ENCODE measurements around the gene FOXP1.

FOXP1 gene

DNA sequence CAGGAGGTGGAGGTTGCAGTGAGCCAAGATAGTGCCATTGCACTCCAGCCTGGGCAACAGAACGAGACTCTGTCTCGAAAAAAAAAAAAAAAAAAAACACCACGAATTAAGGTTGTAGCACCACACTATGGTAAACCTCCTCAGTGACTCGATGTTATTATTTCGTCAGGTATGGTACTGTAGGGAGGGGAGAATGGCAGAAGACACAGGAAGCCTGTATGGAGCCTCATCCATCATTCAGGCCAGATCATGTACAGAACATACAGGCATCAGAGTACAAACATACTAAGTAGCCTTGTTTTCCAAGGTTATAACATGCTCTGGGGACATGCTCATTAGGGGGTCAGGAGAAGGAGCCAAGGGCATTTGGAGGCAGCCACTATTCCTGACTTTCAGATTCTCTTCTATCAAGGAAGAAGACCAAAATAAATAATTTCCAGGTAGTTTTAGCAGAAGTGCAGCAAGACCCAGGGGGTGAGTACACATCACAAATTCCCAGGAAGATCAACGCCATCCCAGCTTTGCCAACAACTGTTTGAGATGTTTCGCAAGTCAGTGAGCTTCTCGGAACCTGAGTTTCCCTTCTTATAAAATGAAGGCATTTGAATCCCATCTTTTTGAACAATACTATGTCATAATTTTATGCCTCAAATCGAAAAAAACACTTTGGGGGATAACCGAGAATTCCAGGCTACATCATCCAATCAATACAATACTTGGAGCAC lies 79.8 kb downstream of the FOXP1 start:
- no peak for FAIRE-seq

DNA sequence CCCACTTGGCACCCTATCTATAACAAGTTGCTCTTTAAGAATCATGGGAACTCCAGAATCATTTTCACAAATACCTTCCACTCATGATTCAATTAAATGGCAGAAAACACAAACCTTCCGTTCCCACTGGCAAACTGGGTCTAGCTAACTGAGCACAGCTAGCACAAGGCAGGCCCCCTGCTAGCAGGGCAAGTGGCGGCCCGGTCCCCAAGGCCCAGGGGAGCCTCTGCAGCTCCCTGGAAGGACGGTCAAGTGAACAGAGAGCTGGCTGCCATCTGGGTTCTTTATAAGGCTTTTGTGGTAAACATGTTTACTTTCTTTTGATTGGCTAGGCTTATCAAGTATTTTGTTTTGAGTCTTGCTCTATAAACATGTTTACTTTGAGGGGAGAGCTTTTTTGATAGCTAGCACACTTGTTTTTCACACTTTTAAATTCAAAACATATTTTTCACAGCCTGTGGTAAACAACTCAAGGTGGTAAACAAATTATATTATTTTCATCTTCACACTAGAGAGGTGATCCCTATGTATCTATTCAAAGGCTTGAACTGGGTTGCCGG lies 81.4 kb downstream of the FOXP1 start:
- no peak for FAIRE-seq

DNA sequence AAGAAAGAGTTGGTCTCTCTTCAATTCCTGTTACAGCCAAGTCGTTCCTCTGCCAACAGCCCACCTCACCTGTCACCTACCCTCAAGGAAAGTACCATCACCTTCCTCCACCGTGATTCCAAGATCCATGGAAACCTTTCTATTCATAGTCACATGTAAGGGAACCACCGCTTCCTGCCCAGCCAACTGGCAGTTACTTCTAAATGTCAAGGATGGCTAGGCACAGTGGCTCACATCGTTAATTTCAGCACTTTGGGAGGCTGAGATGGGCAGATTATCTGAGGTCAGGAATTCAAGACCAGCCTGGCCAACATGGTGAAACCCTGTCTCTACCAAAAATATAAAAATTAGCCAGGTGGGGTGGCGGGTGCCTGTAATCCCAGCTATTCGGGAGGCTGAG lies 82.8 kb downstream of the FOXP1 start:
- FAIRE-seq: no peak

DNA sequence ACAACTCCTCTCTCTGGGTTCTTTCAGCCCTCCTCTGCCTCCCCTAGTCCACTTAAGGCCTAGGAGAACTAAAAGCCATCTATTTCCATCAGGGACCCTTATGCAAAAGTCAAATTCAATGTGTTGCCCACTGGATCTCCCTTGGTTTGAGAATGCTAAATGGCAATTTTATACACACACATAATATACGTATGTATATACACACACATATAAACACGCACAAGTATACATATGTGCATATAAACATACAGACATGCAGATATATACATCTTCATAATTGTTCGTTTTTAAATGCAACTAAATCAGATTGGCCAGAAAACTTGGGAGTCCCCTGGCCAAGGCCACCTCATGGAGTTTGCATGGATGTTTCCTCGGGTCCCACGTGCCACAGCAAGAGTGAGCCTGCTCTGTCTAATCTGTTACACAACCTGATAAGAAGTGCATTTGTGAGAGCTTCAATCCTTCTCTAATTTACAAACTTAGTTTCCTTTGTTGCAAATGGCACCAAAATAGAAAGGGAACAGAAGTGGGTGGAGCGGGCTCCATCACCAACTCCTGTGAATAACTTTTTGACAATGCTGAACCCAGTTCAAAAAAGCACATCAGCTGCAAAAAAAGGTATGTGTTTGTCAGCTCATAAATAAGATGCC lies 84.2 kb downstream of the FOXP1 start:
- no peak for FAIRE-seq

DNA sequence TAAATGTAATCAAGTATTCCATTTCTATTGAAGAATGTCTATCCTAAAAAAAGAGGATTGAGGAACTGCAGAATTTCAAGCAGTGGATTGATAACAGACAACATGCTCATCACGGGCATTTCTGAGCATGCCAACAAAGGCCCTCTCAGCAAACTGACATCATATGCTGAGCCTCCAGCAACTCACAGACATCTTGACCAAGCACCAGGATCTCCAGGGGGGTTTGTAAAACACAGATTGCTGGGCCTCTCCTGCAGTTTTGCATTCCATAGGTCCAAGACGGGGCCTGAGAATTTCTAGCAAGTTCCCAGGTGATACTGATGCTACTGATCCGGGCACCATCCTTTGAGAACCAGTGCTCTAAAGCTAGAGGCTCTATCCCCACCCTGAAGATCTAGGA lies 85.0 kb downstream of the FOXP1 start:
- FAIRE-seq: no peak

DNA sequence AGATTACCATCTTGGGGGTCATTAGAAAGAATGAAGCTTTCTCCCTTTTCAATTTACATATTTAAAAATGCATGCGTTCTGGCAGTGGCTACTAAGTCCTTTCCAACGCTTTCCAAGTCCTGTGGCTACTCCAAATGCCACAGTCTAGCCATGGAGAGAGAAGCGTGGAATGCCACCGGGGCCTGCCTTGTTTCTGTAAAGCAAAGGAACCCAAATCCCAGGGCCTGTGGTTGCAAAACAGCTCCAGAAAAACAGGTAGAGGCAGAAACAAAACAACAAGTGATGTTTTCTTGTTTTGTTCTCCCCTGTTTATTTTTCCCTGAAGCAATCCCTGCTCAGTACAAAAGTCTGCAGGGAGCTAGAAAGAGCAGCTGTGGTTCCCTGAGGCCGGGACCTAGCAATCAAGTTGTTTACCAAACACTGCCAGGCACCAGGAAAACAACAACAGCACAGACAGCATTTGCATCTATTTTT lies 85.5 kb downstream of the FOXP1 start:
- no peak for FAIRE-seq

DNA sequence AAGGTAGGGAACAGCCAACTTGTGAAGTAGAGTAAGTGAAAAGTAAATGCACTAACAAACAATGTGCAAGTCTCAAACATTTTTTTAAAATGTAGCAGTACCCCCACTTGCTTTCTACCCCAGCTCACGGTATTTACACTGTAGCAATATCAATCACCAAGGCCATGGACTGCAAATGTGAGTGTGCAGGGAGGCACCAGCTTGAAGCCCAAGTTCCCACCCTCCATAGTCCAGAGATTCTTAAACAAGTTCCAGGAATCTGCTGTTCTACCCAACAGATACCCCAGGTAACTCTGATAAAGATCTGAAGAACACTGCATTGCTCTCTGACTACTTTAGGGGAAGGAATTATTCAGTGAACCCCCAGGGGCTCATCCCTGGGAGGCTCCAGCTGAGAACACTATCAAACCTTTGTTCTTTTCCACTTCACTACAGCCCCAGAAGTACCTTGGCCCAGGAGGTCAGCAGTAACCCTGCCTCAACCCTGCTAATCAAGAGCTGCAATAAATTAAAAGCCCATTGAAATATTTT lies 86.1 kb downstream of the FOXP1 start:
- no peak for FAIRE-seq

DNA sequence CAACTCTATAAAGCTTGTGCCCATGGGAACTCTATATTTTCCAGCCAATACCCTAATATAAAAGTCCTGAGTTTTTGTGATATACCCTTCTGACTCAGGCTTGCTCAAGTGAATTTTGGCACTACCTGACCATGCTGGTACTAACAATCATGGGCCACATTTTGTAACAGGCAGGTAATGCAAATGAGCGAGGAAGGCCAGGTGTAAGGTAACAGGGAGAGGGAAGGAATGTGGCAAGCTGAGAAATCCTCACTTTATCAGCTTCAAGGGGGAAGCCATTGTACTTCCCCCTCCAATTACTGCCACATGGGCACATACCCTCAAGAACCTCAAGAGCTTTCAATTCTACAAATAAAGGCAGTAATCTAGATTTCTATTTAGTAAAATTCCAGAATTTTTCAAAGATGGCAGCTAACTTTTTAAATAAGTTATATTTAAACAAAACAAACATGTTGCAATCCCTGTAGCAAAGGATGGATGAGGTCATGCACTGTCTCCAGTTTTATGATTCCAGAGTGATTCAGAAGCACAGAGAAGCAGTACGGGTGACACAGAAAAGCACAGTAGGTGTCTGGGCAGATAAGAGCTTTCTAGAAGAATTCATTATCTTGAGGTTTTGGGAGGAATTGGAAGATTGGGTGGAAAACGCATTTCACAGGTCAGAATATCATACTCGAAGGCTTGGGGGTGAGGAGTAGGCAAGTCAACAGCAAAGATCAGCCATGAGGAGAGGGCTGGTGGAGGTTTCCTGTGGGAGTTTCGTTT lies 87.6 kb downstream of the FOXP1 start:
- FAIRE-seq: no peak

DNA sequence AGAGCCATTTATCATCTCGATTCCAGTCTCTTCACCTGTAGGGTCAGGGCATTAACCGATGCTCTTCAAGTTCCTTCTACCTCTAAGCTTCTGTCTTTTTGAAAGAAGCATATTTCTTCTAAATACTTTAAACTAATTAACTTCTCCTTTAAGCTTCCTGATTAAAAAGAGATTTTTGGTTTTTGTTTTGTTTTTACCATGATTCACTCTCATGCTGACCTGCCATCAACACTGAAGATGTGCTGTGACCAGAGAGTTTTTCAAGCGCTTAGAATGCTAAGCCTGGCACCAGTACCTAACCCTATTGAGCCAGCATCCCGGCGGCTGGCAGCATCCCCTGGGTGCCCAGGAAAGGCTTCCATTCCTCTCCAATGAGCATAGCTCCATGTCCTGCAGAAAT lies 89.3 kb downstream of the FOXP1 start:
- FAIRE-seq: no peak

DNA sequence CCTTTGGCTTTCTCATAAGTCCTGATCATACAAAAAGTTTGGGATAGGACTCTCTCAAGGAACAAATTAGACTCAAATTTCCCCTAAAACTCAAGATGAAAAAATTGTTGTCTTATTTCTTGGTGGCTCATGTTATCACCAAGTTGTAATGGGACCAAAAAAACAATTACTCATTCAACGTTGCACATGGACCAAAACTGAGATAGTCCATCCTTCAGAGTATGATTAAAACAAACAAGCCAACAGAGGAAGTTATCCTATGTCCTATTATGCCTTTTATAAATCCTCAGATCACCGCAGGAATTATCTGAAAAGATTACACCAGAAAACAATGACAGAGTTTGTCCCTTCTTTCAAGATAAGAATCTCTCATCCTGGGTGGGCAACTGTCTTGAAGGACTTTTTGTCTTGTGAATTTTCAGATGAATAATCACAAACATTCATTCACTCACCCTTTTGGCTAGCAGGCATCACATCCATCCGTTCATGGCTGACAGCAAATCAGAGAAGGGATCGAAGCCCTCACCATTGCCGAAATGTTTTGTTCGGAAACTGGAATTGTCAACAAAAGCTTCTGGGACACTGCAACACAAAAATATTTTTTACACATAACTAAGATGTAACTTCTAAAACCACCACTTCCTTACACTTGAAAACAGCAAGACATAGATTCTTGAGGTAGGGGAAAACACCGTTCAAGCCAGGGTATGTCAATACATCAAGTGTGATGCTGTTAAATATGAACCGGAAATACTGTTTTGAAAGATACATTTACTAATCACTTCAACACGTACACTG lies 90.4 kb downstream of the FOXP1 start:
- no peak for FAIRE-seq

DNA sequence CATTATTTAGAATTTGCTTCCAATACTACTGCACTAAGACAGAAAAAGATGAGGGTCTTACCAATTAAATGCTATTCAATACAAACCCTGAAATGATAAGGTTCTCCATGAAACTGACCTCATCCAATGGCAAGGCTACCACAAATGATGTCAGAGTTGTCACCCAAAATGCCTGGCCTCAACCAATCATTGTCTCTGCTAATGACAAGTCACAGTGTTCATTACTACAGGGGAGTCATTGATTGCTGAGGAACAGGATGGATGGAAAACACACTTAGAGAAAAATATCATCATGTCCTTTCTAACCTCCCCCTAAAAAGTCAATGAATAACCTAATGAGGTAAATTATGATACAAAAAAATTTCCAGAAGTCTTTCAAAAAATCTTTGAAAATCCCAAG lies 91.0 kb downstream of the FOXP1 start:
- FAIRE-seq: no peak

DNA sequence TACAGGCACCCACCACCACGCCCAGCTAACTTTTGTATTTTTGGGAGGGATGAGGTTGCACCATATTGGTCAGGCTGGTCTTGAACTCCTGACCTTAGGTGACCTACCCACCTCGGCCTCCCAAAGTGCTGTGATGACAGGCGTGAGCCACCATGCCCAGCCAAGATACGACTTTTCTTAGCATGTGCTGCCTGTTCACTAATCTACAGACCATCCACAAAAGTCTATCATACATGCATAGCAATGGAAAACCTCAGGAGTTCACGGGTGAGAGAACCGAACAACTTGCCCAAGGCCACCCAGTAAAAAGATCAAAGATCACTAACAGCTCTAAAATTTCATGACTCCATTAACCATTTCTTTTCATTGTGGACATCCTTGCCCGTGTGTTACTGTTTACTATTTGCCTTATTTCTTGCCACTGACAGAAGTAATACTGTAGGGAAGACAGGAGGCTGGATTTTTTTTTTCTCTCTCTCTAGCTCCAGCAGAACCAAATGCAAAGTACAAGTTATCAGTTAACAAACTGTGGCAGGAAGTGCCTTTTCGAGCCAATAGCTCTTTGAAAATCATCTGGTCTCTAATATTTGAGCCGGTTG lies 92.3 kb downstream of the FOXP1 start:
- FAIRE-seq: no peak

DNA sequence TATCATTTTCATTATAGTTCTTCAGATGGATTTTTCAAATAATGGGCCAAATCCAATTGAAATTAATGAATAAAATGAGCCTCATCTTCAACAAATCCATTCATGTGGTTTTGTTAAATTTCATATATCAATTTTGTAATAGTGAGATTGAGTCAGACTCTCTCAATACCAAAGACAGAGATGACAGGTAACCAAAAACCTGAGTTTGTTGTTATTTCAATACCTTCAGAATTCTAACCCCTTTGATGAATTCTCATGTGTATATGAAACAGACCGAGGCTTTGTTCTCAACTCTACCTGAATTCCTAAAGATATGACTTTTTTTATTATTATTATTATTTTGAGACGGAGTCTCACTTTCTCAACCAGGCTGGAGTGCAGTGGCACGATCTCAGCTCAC lies 92.8 kb downstream of the FOXP1 start:
- FAIRE-seq: no peak

DNA sequence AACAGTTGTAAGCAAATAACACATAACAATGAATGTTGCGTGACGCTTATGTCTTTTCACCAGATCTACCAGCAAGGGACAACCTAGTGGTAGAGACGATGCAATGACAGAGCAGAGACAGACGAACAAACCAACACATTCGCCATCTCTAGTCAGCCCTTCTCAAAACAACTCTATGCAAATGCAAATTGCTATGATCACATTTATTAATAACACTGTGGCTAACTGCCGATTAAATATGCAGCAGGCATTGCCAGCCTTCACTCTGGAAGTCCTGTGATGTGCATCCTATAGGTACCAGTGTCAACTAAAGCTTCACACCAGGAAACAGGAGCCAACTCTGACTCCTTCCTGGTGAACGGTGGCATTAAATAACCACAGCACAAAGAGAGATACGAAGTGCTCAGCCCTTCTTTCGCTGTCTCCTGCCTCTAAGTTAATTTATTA lies 94.2 kb downstream of the FOXP1 start:
- no peak for FAIRE-seq

DNA sequence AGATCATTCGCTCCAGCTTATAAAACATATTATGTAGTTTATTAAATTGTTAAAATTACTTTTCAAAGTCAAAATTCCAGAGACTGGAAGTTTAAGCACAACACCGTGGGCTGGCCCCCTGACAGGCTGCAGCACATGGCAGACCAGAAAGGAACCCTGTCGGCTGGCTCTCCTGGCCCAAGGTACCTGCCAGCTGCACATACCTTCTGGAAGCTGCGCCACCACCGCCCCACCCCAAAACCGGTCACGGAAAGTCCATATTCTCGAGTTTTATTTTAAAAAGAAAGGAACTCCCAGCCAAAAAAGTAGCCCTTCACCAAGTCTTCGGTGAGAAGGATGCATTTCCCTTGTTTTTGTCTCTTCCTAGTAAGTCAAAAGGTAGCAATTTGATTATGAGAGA lies 94.6 kb downstream of the FOXP1 start:
- no peak for FAIRE-seq

DNA sequence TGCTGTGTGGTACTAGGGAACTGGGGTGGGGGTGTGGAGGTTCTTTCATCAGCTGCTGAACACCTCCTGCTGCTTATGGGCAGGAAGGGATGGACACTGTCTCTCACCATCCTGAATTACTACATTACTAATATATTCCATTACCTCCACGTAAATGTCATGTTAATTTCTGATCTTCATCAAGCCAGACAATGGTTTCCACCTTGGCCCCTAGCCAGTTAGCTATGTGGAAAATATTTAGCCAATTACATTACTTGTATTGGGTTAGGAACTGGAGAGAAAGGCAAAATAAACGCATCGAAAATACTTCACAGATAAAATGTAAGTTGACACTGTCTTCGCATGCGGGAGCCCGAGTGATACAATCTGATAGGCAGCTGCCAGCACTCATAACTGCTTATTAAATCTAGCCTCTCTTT lies 95.1 kb downstream of the FOXP1 start:
- FAIRE-seq: no peak

DNA sequence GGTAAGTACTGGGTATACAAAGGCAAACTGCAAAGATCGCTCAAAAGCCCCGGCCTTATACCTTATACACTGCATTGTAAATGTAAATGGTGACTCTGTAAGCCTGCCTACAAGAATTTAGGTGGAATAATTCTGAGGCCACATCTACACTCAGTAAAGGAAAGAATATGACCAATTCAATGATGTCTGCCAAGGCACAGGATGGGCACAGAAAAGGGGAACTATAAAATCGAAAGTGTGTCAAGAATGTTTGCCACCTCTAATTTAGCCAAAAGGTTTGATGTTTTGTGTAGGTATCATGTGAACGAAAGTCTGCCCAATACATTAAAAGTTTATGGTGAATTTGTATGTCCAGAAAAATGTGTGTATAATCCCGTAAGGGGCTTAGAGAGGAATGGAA lies 96.1 kb downstream of the FOXP1 start:
- FAIRE-seq: no peak

DNA sequence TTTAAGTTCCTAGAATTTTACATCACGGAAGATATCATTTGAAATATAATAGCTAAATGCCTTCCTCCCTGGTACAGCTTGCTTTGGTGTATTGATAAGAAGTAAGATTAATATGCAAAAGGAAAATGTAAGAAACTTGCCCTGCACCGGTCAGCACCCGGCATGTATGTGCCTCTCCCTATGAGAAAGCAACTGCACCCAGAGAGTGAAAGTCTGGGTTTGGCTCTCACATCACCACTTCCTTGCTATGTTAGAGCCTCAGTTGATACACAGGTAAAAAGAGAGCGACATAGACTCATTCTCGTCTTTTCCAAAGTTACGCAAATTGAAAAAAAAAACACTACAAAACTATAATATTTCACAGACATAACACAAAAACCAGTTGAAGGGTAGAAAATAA lies 96.7 kb downstream of the FOXP1 start:
- FAIRE-seq: no peak

DNA sequence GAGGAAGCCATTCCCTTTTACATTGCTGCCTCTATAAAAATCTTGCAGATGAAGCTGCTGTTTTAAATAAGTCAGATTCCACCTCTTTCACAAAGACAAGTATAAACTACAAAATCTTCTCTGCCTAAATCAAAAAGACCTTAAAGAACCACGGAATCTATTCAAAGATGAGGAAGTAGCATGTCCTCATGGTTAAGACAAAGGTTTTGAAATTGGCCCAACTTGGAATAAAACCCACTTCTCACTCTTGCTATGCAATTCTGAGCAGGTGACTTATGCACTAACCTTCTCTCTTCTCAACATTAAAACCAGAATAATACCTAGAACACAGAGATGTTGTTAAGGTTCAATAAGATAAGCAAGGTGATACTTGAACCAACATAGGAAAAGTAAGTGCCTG lies 97.6 kb downstream of the FOXP1 start:
- no peak for FAIRE-seq

DNA sequence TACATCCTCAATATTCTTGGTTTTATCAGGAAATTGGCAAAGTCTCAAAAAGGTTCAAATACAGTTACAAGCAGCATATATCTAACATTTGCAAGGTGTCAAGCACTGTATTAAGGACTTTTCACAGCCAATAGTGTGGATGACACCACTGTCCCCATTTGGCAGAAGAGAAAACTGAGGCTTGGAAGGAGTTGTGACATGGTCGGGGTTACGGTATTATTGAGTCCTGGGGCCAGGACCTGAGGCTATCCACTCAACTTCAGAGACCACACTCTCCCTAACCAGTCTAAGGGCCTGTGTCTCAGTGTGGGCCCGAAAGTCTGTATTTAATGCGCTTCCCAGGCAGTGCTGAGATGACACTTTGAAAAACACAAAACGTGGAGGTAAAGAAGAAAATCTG lies 99.1 kb downstream of the FOXP1 start:
- FAIRE-seq: no peak

DNA sequence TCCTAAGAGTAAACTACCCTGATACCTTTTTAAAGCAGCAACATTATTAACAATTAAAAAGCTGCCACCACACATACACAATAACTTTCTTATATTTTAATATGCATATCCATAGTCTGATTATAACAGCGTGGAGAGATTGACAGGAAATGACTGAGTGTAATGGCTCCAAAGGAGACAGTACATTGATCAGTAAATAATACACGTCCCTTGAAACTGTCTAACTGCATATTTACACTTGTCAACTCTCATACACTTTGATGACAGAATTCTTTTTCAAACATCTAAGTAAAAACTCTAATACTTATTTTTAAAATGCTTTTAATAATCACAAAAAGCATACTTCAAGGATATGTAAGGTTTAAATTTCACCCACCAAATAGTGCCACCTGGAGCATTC lies 99.5 kb downstream of the FOXP1 start:
- no peak for FAIRE-seq

DNA sequence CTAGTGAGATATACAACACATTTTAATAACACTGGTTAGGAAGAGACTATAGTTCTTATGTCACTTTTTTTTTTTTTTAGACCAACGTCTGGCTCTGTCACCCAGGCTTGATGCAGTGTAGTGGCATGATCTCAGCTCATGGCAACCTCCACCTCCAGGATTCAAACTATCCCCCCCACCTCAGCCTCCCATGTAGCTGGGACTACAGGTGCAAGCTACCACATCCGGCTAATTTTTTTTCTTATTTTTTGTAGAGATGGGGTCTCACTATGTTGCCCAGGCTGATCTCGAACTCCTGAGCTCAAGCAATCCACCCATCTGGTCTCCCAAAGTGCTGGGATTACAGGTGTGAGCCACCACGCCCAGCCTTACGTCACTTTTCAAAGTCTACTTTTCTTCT lies 100.8 kb downstream of the FOXP1 start:
- no peak for FAIRE-seq

Data from A204.1 (cell line).